ENCODE data around the gene WASF2.

The WASF2 gene

DNA sequence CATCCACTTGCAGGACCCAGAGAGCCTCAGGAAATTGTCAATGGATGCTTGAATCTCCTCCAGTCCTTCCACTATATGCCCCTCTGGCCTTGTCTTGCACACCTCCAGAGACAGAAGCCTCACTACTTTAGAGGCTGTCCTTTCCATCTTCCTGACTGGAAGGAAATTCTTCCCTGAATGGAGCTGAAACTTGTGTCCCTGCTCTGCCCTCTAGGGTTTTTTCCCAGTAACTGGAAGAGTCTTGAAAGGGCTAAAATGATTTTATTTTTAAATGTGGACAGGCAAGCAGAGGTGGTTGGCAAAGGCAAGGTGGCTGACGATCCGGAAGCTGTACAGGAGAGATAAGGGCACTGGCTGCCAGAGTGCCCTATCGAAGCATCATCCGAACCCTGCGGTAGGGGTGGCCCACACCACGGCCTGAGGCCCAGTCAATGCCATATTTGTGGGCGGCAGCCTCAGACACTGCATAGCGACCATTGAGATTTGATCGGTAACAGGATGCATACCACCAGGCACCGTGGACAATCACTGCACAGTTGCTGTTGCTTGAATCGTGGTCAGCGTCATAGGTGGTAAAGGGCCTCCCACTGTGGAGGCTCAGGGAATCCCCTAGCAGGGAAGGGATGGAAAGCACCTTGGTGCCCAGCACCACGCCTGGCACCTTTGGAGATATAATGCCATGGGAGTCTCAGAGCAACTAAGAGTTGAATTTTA, 120.9 kb downstream of the WASF2 start:
- TF ChIP-seq TAF1 (IDR thresholded peaks at IDR 0.05; ENCODE audit: borderline replicate concordance, insufficient read depth, low read length) = no peak
- TF ChIP-seq POLR2AphosphoS5 (IDR thresholded peaks at IDR 0.05; ENCODE audit: low read depth, low read length) = no peak
- TF ChIP-seq FOXP2 (optimal IDR thresholded peaks at IDR 0.05; ENCODE audit: borderline replicate concordance, extremely low read depth, extremely low read length, insufficient read depth) = no peak
- TF ChIP-seq SIN3A (IDR thresholded peaks at IDR 0.05; ENCODE audit: borderline replicate concordance, insufficient read depth, low read length) = no peak
- TF ChIP-seq, protein P1, sequence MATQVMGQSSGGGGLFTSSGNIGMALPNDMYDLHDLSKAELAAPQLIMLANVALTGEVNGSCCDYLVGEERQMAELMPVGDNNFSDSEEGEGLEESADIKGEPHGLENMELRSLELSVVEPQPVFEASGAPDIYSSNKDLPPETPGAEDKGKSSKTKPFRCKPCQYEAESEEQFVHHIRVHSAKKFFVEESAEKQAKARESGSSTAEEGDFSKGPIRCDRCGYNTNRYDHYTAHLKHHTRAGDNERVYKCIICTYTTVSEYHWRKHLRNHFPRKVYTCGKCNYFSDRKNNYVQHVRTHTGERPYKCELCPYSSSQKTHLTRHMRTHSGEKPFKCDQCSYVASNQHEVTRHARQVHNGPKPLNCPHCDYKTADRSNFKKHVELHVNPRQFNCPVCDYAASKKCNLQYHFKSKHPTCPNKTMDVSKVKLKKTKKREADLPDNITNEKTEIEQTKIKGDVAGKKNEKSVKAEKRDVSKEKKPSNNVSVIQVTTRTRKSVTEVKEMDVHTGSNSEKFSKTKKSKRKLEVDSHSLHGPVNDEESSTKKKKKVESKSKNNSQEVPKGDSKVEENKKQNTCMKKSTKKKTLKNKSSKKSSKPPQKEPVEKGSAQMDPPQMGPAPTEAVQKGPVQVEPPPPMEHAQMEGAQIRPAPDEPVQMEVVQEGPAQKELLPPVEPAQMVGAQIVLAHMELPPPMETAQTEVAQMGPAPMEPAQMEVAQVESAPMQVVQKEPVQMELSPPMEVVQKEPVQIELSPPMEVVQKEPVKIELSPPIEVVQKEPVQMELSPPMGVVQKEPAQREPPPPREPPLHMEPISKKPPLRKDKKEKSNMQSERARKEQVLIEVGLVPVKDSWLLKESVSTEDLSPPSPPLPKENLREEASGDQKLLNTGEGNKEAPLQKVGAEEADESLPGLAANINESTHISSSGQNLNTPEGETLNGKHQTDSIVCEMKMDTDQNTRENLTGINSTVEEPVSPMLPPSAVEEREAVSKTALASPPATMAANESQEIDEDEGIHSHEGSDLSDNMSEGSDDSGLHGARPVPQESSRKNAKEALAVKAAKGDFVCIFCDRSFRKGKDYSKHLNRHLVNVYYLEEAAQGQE (IDR thresholded peaks at IDR 0.05; ENCODE audit: insufficient read depth in 1 of 2, low read depth in 2 of 2, low read length in 2 of 2) = no peak

DNA sequence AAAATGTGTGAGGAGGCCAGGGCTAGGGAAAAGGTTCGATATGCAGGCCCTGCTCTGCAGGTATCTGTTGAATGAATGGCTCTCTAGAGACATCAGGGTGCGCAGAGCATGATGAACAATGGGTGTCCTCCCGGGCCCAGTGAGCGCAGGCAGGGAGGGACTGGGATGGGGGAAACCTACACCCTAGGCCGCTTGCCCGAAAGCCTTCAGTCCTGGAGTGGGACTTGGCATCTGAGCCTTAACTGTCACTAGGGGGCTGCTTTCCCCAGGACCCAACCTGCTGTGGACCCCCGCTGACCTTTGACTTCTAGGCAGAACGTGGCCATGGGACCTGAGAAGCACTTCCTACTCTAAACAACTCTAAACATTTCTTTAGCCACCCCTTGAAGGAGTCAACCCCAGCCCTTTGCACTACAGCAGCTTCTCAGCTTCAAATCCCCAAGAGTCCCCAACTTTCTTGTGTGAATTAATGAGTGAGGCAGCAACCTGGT, 122.8 kb downstream of the WASF2 start:
- no peak for TF ChIP-seq POLR2AphosphoS5 (IDR thresholded peaks at IDR 0.05; ENCODE audit: low read depth, low read length)
- TF ChIP-seq FOXP2 (optimal IDR thresholded peaks at IDR 0.05; ENCODE audit: borderline replicate concordance, extremely low read depth, extremely low read length, insufficient read depth) = no peak
- TF ChIP-seq TAF1 (IDR thresholded peaks at IDR 0.05; ENCODE audit: borderline replicate concordance, insufficient read depth, low read length) = no peak
- TF ChIP-seq, protein P1 (IDR thresholded peaks at IDR 0.05; ENCODE audit: insufficient read depth in 1 of 2, low read depth in 2 of 2, low read length in 2 of 2) = no peak
- no peak for TF ChIP-seq SIN3A (IDR thresholded peaks at IDR 0.05; ENCODE audit: borderline replicate concordance, insufficient read depth, low read length)

DNA sequence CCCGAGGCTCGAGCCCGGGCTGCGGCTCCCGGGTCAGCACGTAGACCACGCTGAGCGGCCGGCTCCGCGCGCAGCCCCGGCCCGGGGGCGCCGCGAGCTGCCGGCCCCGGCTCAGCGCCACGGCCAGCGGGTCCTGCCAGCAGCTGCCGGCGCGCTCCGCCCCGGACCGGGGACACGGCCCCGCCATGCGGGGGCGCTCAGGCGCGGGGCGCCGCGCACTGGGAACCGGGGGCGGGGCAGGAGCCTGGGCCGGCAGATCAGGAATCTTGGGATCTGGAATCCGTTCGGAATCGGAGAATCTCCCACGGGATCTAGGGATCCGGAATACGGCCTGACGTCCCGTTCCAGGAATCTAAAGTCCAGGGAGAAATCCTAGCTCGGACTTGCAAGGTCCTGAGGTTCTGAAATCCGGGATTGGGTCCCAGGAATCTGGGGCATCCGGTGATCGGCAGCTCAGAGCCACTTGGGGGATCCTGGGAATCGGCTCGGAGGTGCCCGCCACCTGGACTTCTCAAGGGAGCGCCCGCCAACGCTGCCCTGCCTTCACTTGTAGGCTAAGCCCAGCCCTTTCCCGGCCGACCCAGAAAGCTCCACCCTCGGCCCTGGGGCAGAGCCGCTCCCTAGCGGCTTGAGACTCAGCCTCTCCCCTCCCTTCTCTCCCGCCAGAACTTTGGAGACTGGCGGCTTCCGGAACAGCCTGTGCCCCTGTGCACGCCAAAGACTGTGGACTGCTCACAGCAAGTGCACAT, 123.4 kb downstream of the WASF2 start, which contains the start of gene MAP3K6:
TSS of gene MAP3K6 (minus strand) at position 551 of the 749 bp plus-strand sequence. CDS start at position 187, 364 bp downstream.
- TF ChIP-seq SIN3A (IDR thresholded peaks at IDR 0.05; ENCODE audit: borderline replicate concordance, insufficient read depth, low read length) = no peak
- TF ChIP-seq FOXP2 (optimal IDR thresholded peaks at IDR 0.05; ENCODE audit: borderline replicate concordance, extremely low read depth, extremely low read length, insufficient read depth) = peak; percentile 6
- TF ChIP-seq, protein P1 (IDR thresholded peaks at IDR 0.05; ENCODE audit: insufficient read depth in 1 of 2, low read depth in 2 of 2, low read length in 2 of 2) = no peak; a peak in 1 of 4 replicates
- peak; percentile 73; the same call in 1 of the 2 replicates for TF ChIP-seq POLR2AphosphoS5 (IDR thresholded peaks at IDR 0.05; ENCODE audit: low read depth, low read length)

DNA sequence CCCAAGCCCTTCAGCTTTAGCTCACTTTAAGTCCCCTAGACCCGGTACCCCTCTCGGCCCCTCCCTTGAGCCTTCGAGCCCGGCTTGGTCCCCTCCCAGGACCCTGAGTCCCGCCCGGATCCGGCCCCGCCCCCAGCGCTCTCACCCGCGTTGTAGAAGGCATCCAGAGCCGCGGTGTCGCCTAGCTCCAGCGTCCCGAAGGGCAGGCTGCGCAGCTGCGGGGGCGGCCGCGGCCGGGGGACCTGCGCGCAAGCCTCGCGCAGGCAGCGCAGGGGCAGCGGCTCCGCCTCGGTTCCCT, 123.9 kb downstream of the WASF2 start:
- peak; percentile 10 for TF ChIP-seq FOXP2 (optimal IDR thresholded peaks at IDR 0.05; ENCODE audit: borderline replicate concordance, extremely low read depth, extremely low read length, insufficient read depth)
- TF ChIP-seq SIN3A (IDR thresholded peaks at IDR 0.05; ENCODE audit: borderline replicate concordance, insufficient read depth, low read length) = no peak

DNA sequence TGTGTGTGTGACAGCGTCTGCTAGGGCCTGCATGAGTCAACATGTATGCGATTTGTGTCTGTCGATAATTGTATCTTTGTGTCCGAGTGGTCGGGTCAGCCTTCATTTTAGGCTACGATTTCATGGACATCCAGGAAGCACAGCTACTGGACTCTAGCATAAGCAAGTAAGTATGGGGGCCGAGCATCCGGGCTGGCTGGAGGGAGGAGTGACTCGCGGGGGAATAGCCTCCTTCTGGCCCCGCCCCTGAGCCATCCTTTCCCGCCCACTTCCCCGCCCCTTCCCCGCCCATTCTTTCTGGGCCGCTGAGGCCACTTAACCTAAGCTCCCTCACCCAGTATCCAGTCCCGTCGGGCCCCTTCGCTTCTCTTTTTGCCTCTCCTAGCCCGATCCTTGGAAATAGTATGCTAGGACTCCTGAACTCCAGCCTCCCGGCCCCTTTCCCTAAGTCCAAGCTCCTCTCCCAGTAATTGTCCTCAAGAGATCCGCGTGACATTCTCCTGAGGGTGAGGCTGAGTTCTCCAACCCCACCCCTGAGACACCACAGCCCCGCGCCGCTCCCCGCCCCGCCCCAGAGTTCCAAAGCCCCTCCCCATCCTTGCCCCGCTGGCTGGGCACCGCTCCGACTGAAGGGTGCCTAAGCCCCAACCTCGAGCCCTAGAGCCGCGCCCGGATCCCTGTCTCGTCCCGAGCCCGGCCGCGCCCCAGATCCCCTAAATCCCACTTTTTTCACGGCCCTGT, 124.4 kb downstream of the WASF2 start:
- no peak for TF ChIP-seq SIN3A (IDR thresholded peaks at IDR 0.05; ENCODE audit: borderline replicate concordance, insufficient read depth, low read length)
- TF ChIP-seq, protein P1 (IDR thresholded peaks at IDR 0.05; ENCODE audit: insufficient read depth in 1 of 2, low read depth in 2 of 2, low read length in 2 of 2) = no peak
- peak; percentile 66 for TF ChIP-seq POLR2AphosphoS5 (IDR thresholded peaks at IDR 0.05; ENCODE audit: low read depth, low read length)
- TF ChIP-seq FOXP2 (optimal IDR thresholded peaks at IDR 0.05; ENCODE audit: borderline replicate concordance, extremely low read depth, extremely low read length, insufficient read depth) = no peak
- TF ChIP-seq TAF1 (IDR thresholded peaks at IDR 0.05; ENCODE audit: borderline replicate concordance, insufficient read depth, low read length) = 0 out of 2 replicates have a peak, but pooled peaks have one; percentile 29

Data from PFSK-1 (cell line).